ENCODE results near the gene POU2F3. TPM values are rescaled to one million over a fixed set of nuclear protein-coding genes. Genes with fewer than 3 reads are reported as not detected.

POU2F3 gene
- total RNA-seq, 1 donor from 2014 or later, result 0.97 TPM

- Mint-ChIP-seq H3K4me3 (ENCODE audit: unreplicated experiment) (peak within 1 kb of the TSS; percentile 100), H3K27ac (ENCODE audit: unreplicated experiment) (peak within 1 kb of the TSS; percentile 97), H3K36me3 (ENCODE audit: low read depth, unreplicated experiment) (peaks cover 11% of the 10 kb centered on the region), H3K9me3 (ENCODE audit: unreplicated experiment) (no peaks in the 10 kb centered on the region), H3K27me3 (ENCODE audit: unreplicated experiment) (peaks cover 6% of the 10 kb centered on the region), H3K4me1 (ENCODE audit: unreplicated experiment) (peaks cover 30% of the 10 kb centered on the region)
- no peak for TF ChIP-seq CTCF (IDR thresholded peaks at IDR 0.05; ENCODE audit: unreplicated experiment)
- DNase-seq (ENCODE audit: low spot score), result peak; percentile 98
Observed at GRCh38 chr11:120335908-120336640, 96.1 kb downstream of the POU2F3 start, which contains the start of gene ARHGEF12. ARHGEF12 (plus strand) TSS chr11:120336413; CDS start chr11:120337244, 831 bp downstream.

- peak; percentile 56 for DNase-seq (ENCODE audit: low spot score)
- H3K4me1 Mint-ChIP-seq (ENCODE audit: unreplicated experiment), result peaks cover 35% of the 10 kb centered on the region
- no peak for TF ChIP-seq CTCF (IDR thresholded peaks at IDR 0.05; ENCODE audit: unreplicated experiment)
Observed at GRCh38 chr11:120336641-120337354, 96.9 kb downstream of the POU2F3 start.

GRCh38 chr11:120337355-120338106 lies 97.6 kb downstream of the POU2F3 start:
- peaks cover 11% of the 10 kb centered on the region for H3K36me3 Mint-ChIP-seq (ENCODE audit: low read depth, unreplicated experiment)
- no peaks in the 10 kb centered on the region for H3K9me3 Mint-ChIP-seq (ENCODE audit: unreplicated experiment)
- no peak for DNase-seq (ENCODE audit: low spot score)
- peak overlapping the region; percentile 97 for H3K27ac Mint-ChIP-seq (ENCODE audit: unreplicated experiment)
- peak overlapping the region; percentile 100 for H3K4me3 Mint-ChIP-seq (ENCODE audit: unreplicated experiment)
- H3K4me1 Mint-ChIP-seq (ENCODE audit: unreplicated experiment), result peaks cover 42% of the 10 kb centered on the region
- no peak for TF ChIP-seq CTCF (IDR thresholded peaks at IDR 0.05; ENCODE audit: unreplicated experiment)
- H3K27me3 Mint-ChIP-seq (ENCODE audit: unreplicated experiment), result peaks cover 6% of the 10 kb centered on the region

More at GRCh38 chr11:120336641-120337354, 96.9 kb downstream of the POU2F3 start:
- peaks cover 11% of the 10 kb centered on the region for H3K36me3 Mint-ChIP-seq (ENCODE audit: low read depth, unreplicated experiment)
- H3K27me3 Mint-ChIP-seq (ENCODE audit: unreplicated experiment), result peaks cover 6% of the 10 kb centered on the region
- H3K9me3 Mint-ChIP-seq (ENCODE audit: unreplicated experiment), result no peaks in the 10 kb centered on the region
- H3K4me3 Mint-ChIP-seq (ENCODE audit: unreplicated experiment), result peak overlapping the region; percentile 100
- peak overlapping the region; percentile 97 for H3K27ac Mint-ChIP-seq (ENCODE audit: unreplicated experiment)

DNA sequence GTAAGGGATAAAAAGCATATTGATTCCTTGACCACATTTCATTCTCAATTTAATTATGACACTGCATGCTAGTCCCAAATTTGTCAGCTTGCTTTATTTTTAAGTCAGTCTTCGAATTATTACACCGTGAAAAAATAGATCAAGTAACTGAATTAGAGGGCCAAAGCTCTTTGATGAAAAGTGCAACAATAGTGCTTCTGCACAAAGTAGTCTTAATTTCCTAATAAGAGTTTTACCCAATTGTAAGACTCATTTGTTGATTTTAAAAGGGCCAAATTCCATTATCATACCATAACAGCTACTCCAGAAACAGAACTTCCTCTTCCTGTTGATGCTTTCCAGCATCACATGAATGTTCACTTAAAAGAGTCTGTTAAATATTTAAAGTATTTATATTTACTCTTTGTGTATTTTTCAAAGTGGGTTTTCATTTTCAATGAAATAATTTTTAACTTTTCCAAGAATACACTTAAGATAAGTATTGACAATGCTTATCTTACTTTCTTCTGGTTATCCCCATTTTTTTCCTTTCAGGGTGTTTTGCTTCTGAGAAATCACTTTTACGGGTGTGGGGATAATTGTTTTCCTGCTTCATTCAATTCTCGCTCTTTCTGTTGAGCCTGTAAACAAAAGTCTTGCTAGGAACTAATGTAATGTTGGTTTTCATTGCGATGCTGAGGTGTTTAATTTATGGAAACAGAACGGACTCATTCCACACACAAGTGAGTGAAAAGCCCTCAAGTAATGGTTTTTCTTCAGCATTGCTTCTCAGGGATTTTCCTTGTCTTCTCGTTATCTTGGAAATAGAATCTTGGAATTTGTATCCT lies 98.4 kb downstream of the POU2F3 start:
- peaks cover 11% of the 10 kb centered on the region for H3K36me3 Mint-ChIP-seq (ENCODE audit: low read depth, unreplicated experiment)
- peaks cover 6% of the 10 kb centered on the region for H3K27me3 Mint-ChIP-seq (ENCODE audit: unreplicated experiment)
- no peak for TF ChIP-seq CTCF (IDR thresholded peaks at IDR 0.05; ENCODE audit: unreplicated experiment)
- peaks cover 42% of the 10 kb centered on the region for H3K4me1 Mint-ChIP-seq (ENCODE audit: unreplicated experiment)
- H3K4me3 Mint-ChIP-seq (ENCODE audit: unreplicated experiment), result peak overlapping the region; percentile 100
- no peak for DNase-seq (ENCODE audit: low spot score)
- peak overlapping the region; percentile 98 for H3K27ac Mint-ChIP-seq (ENCODE audit: unreplicated experiment)
- no peaks in the 10 kb centered on the region for H3K9me3 Mint-ChIP-seq (ENCODE audit: unreplicated experiment)
